GM10266 (cell line): ENCODE measurements around the gene SARDH.

Experiments
- DNase-seq: peaks from one replicate; pipeline ENCODE4 v3.0.0; 2012; ENCODE audit errors: extremely low spot score
- TF ChIP-seq, protein P1 (sequence below): IDR thresholded peaks from 2 replicates; pipeline ENCODE4 v1.5.1; 2012; ENCODE audit warnings: mild to moderate bottlenecking, low read depth; ENCODE audit not compliant: control insufficient read depth, insufficient read depth; ENCODE audit errors: missing control alignments

Gene SARDH

DNA sequence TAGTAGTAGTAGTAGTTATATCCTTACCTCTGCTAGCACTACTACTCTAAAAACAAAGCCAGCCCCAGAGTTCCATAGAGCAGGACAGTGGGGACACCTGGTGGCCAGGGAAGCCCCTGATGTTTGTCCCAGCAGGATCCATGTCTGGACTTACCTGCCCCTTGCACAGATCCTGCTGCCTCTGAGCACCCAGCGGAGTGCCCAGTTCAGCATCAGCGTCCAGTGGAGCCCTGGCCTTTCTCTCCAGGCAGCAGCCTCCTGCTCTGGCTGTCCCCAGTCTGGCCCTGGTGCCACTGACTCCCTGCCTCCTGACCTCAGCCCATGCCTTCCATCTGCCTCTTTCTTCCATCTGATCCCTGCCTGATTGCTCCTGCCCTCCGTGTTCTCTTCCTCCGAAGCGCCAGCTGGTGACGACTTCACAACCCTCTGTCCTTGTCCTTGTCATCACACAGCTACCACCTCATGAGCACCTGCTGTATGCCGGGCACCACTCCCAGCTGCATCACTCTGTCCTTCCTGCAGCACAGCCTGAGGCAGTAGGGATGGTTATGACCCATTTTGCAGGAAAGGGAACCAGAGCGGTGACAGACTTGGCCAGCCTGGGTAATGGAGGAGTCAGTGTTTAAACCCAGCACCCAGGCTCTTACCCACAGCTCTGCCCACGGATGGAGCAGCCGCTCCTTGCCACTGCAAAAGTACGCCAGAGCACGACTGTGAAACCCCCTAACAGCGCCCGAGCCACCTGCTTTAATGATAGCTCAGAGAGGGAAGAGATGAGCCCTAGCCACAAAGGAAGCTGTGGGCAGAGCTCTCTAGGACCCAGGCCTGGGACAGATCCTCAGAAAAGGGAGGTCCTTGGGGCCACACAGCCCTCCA is 11.5 kb downstream of the SARDH start:
- TF ChIP-seq, protein P1, sequence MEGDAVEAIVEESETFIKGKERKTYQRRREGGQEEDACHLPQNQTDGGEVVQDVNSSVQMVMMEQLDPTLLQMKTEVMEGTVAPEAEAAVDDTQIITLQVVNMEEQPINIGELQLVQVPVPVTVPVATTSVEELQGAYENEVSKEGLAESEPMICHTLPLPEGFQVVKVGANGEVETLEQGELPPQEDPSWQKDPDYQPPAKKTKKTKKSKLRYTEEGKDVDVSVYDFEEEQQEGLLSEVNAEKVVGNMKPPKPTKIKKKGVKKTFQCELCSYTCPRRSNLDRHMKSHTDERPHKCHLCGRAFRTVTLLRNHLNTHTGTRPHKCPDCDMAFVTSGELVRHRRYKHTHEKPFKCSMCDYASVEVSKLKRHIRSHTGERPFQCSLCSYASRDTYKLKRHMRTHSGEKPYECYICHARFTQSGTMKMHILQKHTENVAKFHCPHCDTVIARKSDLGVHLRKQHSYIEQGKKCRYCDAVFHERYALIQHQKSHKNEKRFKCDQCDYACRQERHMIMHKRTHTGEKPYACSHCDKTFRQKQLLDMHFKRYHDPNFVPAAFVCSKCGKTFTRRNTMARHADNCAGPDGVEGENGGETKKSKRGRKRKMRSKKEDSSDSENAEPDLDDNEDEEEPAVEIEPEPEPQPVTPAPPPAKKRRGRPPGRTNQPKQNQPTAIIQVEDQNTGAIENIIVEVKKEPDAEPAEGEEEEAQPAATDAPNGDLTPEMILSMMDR = peak; percentile 44
- DNase-seq = peak; percentile 70

DNA sequence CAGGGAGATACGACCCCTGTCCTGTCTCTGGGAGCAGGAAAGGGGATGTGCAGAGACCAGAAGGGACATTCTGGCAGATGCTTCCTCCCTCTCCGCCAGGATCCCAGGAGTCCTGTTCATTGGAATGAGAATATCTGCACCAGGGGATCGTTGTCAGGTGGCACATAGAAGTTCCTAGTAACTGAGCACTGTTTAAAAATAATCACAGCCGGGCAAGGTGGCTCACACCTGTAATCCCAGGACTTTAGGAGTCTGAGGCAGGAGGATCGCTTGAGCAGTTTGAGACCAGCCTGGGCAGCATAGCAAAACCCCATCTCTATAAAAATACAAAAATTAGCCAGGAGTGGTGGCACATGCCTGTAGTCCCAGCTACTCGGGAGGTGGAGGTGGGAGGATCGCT is 12.3 kb downstream of the SARDH start:
- no peak for DNase-seq
- TF ChIP-seq, protein P1 = no peak

- TF ChIP-seq, protein P1 = no peak
- DNase-seq = no peak
These were observed 19.4 kb downstream of the SARDH start for GRCh38 chr9:133718563-133719315.

GRCh38 chr9:133717113-133718031 is 20.8 kb downstream of the SARDH start:
- no peak for DNase-seq
- TF ChIP-seq, protein P1 = no peak

DNA sequence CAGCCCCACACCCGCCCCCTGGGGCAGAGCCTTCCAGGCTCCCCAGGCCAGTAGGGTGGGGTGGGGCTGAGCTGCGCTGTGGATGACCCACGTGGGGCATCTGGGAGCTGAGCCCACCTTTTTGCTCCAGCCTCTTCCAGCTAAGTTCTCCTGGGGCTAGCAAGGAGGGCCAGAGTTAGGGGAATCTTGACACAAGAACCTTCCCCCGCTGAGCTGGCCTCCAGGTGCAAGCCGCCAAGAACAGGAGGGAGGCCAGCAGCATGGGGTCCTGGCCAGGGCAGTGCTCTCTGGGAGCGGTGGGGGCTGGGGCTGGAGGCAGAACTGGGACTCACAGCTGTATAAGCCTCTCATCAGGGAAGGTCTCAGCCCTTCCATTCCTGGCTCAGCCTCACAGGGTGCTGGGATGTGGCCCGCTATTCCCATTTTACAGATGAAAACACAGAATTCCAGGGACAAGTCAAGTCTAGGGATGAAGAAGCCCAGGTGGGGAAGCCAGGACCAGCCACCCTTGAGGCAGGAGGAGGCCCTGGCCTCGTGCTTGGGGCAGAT is 21.5 kb downstream of the SARDH start:
- TF ChIP-seq, protein P1 = no peak
- DNase-seq = no peak

DNA sequence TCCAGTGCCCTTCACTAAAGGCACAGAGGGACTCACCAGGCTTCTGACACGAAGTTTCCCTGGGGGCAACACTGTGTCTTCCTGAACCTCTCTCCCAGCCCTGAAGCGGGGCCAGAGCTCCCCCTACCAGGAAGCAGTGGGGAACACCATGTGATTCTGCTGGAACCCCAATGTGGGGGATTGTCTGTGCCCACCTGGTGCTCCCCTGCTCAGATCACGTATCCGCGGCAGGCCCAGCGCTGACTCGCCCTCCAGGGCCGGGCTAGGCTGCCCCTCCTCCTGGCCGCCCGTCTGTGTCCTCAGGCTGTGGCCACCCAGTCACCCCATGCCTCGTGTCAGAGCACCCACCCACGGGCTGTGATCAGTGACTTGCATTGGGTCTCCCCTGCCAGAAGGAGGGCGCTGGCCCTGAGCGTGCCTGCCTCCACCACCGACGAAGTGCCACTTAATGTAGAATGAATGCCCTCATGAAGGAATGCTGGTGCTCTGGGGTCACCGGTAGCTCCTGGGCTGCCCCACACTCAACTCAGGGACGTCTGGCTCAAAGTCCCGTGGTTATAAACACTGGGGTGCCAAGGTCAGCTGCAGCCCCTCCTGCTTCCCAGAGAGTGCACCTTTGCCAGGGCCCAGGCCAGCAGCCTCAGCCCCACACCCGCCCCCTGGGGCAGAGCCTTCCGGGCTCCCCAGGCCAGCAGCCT is 22.1 kb downstream of the SARDH start:
- no peak for DNase-seq
- TF ChIP-seq, protein P1 = peak; percentile 42
